Measurements from ENCODE around the gene GRWD1.
"Not testable (repeated sequence)": the region's sequence is repeated elsewhere in the genome, so short reads cannot be mapped to it uniquely, and the experiment has no call there.

Gene GRWD1

GRCh38 chr19:48480558-48481500 lies 35.0 kb downstream of the GRWD1 start:
- FAIRE-seq, result no peak

- FAIRE-seq, result no peak
Observed at GRCh38 chr19:48481846-48482639, 36.3 kb downstream of the GRWD1 start.

- no peak for FAIRE-seq
Observed at GRCh38 chr19:48483301-48483700, 37.5 kb downstream of the GRWD1 start.

GRCh38 chr19:48484247-48484893 lies 38.6 kb downstream of the GRWD1 start:
- no peak for FAIRE-seq

GRCh38 chr19:48484931-48485612 lies 39.3 kb downstream of the GRWD1 start:
- FAIRE-seq, result no peak

- FAIRE-seq, result not testable (repeated sequence)
Observed at GRCh38 chr19:48486706-48487105, 40.9 kb downstream of the GRWD1 start.

GRCh38 chr19:48487544-48487943 lies 41.8 kb downstream of the GRWD1 start:
- FAIRE-seq, result no peak

GRCh38 chr19:48487948-48488347 lies 42.2 kb downstream of the GRWD1 start:
- FAIRE-seq, result no peak

GRCh38 chr19:48488478-48488877 lies 42.7 kb downstream of the GRWD1 start:
- FAIRE-seq, result not testable (repeated sequence)

GRCh38 chr19:48489608-48490216 lies 43.9 kb downstream of the GRWD1 start:
- no peak for FAIRE-seq

GRCh38 chr19:48490981-48491792 lies 45.4 kb downstream of the GRWD1 start:
- FAIRE-seq, result no peak

GRCh38 chr19:48491793-48492123 lies 46.0 kb downstream of the GRWD1 start:
- FAIRE-seq, result no peak

- no peak for FAIRE-seq
Observed at GRCh38 chr19:48492925-48493717, 47.3 kb downstream of the GRWD1 start.

- no peak for FAIRE-seq
Observed at GRCh38 chr19:48493718-48494401, 48.1 kb downstream of the GRWD1 start.

GRCh38 chr19:48495396-48495795 lies 49.6 kb downstream of the GRWD1 start:
- FAIRE-seq, result no peak

- FAIRE-seq, result no peak
Observed at GRCh38 chr19:48496959-48497727, 51.4 kb downstream of the GRWD1 start.

- no peak for FAIRE-seq
Observed at GRCh38 chr19:48497728-48498594, 52.2 kb downstream of the GRWD1 start.

Measured in islet of Langerhans (tissue), 1 donor.